B cell (primary cell): ENCODE measurements around the gene ASF1A. TPM values are rescaled to one million over a fixed set of nuclear protein-coding genes. Genes with fewer than 3 reads are reported as not detected.

Experiments
- ATAC-seq: fragments of 200-7000 bp; cut with Tn5 transposase; one replicate; pipeline ENCODE4 v1.10.0; 2021; ENCODE audit warnings: low read depth, mild to moderate bottlenecking, moderate number of reproducible peaks, moderate library complexity
- CTCF ChIA-PET: fragments of 350-600 bp; sonication (Branson Sonifier 250); formaldehyde crosslinking; loops from one replicate; lab custom pipeline; 2021; ENCODE audit warnings: antibody characterized with exemption, inconsistent platforms; lab: Charles Lee
- POLR2A ChIA-PET: fragments of 350-600 bp; sonication (Branson Sonifier 250); formaldehyde crosslinking; loops from one replicate; lab custom pipeline; 2021; ENCODE audit warnings: antibody characterized with exemption; lab: Charles Lee
- DNase-seq: peaks from one replicate; pipeline ENCODE4 v3.0.0; 2013
- H2AFZ ChIP-seq: 2 replicates; pipeline ENCODE4 v1.6.1; 2012; ENCODE audit warnings: mild to moderate bottlenecking, low read depth, low read length; ENCODE audit not compliant: insufficient read depth, poor library complexity, severe bottlenecking
- H3K27ac ChIP-seq, 2 donors: 1 replicate in 1 of 2; 2 replicates in 1 of 2; pipeline ENCODE4 v1.5.1; 2012 to 2013; ENCODE audit warnings: low read length in 2 of 2, mild to moderate bottlenecking in 2 of 2, moderate library complexity in 1 of 2
- H3K27me3 ChIP-seq, 4 experiments: fragments of 200-600 bp in 1 of 4; sonication (generic) in 1 of 4; replicated peaks in 1 of 4; 1 replicate in 2 of 4; 2 replicates in 2 of 4; pipeline versions ENCODE4 v1.6.1 to v1.7.0; 2013 to 2016; ENCODE audit warnings: low read length in 3 of 4, mild to moderate bottlenecking in 2 of 4, mixed read lengths in 1 of 4, moderate library complexity in 1 of 4; ENCODE audit not compliant: insufficient read depth in 4 of 4, control insufficient read depth in 3 of 4; ENCODE audit errors: control extremely low read depth in 1 of 4
- H3K36me3 ChIP-seq, 2 experiments: replicated peaks in 1 of 2; 1 replicate in 1 of 2; 2 replicates in 1 of 2; pipeline versions ENCODE4 v1.6.1 to v1.7.1; 2013; ENCODE audit warnings: low read length in 1 of 2; ENCODE audit not compliant: insufficient read depth in 2 of 2, control insufficient read depth in 1 of 2; ENCODE audit errors: control extremely low read depth in 1 of 2, extremely low read depth in 1 of 2
- H3K4me1 ChIP-seq, 2 donors: fragments of 200-600 bp in 1 of 2; sonication (generic) in 1 of 2; 1 replicate in 1 of 2; 2 replicates in 1 of 2; pipeline versions ENCODE4 v1.5.1 to v1.6.1; 2013 to 2017; ENCODE audit warnings: low read length in 2 of 2; ENCODE audit not compliant: control insufficient read depth in 2 of 2, insufficient read depth in 2 of 2
- H3K4me2 ChIP-seq: replicated peaks from 2 replicates; pipeline ENCODE3; 2012; ENCODE audit warnings: mild to moderate bottlenecking, low read depth, low read length; ENCODE audit not compliant: poor library complexity, severe bottlenecking
- H3K4me3 ChIP-seq, 5 experiments: fragments of 200-600 bp in 1 of 5; sonication (generic) in 1 of 5; 1 replicate in 3 of 5; 2 replicates in 2 of 5; pipeline versions ENCODE4 v1.5.1 to v1.7.0; 2011 to 2016; ENCODE audit warnings: low read length in 4 of 5, mild to moderate bottlenecking in 4 of 5, low read depth in 2 of 5, control low read depth in 1 of 5, moderate library complexity in 1 of 5; ENCODE audit not compliant: insufficient read depth in 1 of 5; ENCODE audit errors: control extremely low read depth in 1 of 5, extremely low read depth in 1 of 5
- H3K79me2 ChIP-seq: fragments of 200-600 bp; sonication (generic); one replicate; pipeline ENCODE4 v1.6.0; 2016; ENCODE audit warnings: low read length; ENCODE audit not compliant: control insufficient read depth, insufficient read depth
- H3K9ac ChIP-seq: fragments of 200-600 bp; sonication (generic); 2 replicates; pipeline ENCODE4 v1.6.1; 2017; ENCODE audit warnings: mild to moderate bottlenecking, low read length, moderate library complexity
- H3K9me3 ChIP-seq, 3 donors: one replicate each; pipeline versions ENCODE4 v1.6.1 to v1.7.1; 2013; ENCODE audit warnings: low read length in 2 of 3; ENCODE audit not compliant: control insufficient read depth in 2 of 3, insufficient read depth in 1 of 3; ENCODE audit errors: control extremely low read depth in 1 of 3
- H4K20me1 ChIP-seq: 2 replicates; pipeline ENCODE4 v1.6.0; 2012; ENCODE audit warnings: mild to moderate bottlenecking, low read length; ENCODE audit not compliant: insufficient read depth, control insufficient read depth, poor library complexity, severe bottlenecking
- H3K27ac Mint-ChIP-seq: one replicate; pipeline ENCODE4 v1.8.0; 2021; ENCODE audit warnings: mixed read lengths
- H3K27me3 Mint-ChIP-seq: one replicate; pipeline ENCODE4 v1.8.0; 2021; ENCODE audit warnings: mixed read lengths
- H3K4me1 Mint-ChIP-seq: one replicate; pipeline ENCODE4 v1.8.0; 2021; ENCODE audit warnings: mixed read lengths
- H3K4me3 Mint-ChIP-seq: one replicate; pipeline ENCODE4 v1.8.0; 2021; ENCODE audit warnings: mixed read lengths
- H3K9me3 Mint-ChIP-seq: one replicate; pipeline ENCODE4 v1.8.0; 2022; ENCODE audit warnings: mixed read lengths; ENCODE audit not compliant: insufficient read depth
- EZH2 ChIP-seq: IDR thresholded peaks from 2 replicates; pipeline ENCODE4 v1.6.1; 2012; ENCODE audit warnings: borderline replicate concordance, low read depth, mild to moderate bottlenecking, moderate library complexity, low read length; ENCODE audit not compliant: insufficient read depth, poor library complexity, severe bottlenecking
- WGBS: methylation state at CpG from one replicate; pipeline ENCODE4 v1.1.5; 2013; ENCODE audit warnings: missing lambda C conversion rate; ENCODE audit not compliant: insufficient coverage; 5-methylcytosine and 5-hydroxymethylcytosine counted together
- intact Hi-C: fragments of 100-400 bp; cut with micrococcal nuclease; formaldehyde crosslinking; loops from one replicate; pipeline ENCODE4 v1.10.0; 2022
- polyA plus RNA-seq: library from polyadenylated mRNA; depleted of rRNA; stranded (reverse); fragments of >200 nt; gene quantifications from 2 replicates; pipeline ENCODE4 v1.2.3, GENCODE V29; 2012
- total RNA-seq, 2 donors: library from RNA; stranded (reverse); fragments of 120-200 nt in 1 of 2; gene quantifications; 1 replicate in 1 of 2; 2 replicates in 1 of 2; pipeline versions ENCODE4 v1.2.3 to v1.2.4, GENCODE V29; 2013 to 2022
- TF ChIP-seq, protein P1 (sequence below): fragments of 200-600 bp; IDR thresholded peaks from one replicate; pipeline ENCODE4 v1.8.0; 2022; ENCODE audit warnings: antibody characterized with exemption, mild to moderate bottlenecking

Gene ASF1A
- total and polyA plus RNA-seq, 2 donors (not counting 1 experiment from before 2014, with no cell fraction given), result 4.0 to 25.3 TPM

DNA sequence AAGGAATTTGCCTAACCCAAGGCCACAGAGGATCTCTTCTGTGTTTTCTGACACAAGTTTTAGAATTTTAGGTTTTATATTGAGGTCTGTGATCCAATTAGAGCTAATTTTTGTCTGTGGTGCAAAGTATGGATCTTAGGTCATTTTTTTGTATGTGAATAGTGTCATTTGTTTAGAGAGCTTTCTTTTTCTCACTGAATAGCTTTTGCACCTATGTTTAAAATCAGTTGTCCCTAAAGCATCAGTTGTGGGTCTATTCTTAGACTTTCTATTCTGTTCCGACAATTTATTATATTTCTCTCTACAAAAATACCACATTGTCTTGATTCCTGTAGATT lies 41.3 kb downstream of the ASF1A start:
- POLR2A ChIA-PET, result interaction anchor here (0.6 to 1.5 kb wide), 3 partner anchors 42 to 284 kb away, joined by 4 to 7 read pairs (median 4); partner anchors contain the start of gene CEP85L
- Mint-ChIP-seq H3K27ac (peak overlapping the region; percentile 88), H3K4me3 (peak overlapping the region; percentile 92), H3K27me3 (no peaks in the 10 kb centered on the region), H3K4me1 (peaks cover 39% of the 10 kb centered on the region), H3K9me3 (no peaks in the 10 kb centered on the region)
- no peaks in the 10 kb centered on the region for H3K9me3 ChIP-seq
- H3K79me2 ChIP-seq, result peaks cover 39% of the 10 kb centered on the region
- ATAC-seq (no peak), DNase-seq (no peak)
- peak overlapping the region; percentile 68 to 99 (median 94) for H3K4me3 ChIP-seq
- peak overlapping the region; percentile 64 to 83 for H3K27ac ChIP-seq
- no peaks in the 10 kb centered on the region for H3K27me3 ChIP-seq
- intact Hi-C loops, result loop anchor here (1.0 to 10.0 kb wide), 5 partner anchors 140 to 1332 kb away; partner anchors contain the start of genes CEP85L, FAM184A and GOPC
- CTCF ChIA-PET, result interaction anchor here (0.9 to 1.6 kb wide), 4 partner anchors 27 to 44 kb away, joined by 3 to 4 read pairs (median 3); partner anchors contain the start of gene ASF1A
- peaks cover 10 to 18% of the 10 kb centered on the region in 2 donors for H3K4me1 ChIP-seq
- H3K9ac ChIP-seq, result peak overlapping the region; percentile 98
- TF ChIP-seq, protein P1, sequence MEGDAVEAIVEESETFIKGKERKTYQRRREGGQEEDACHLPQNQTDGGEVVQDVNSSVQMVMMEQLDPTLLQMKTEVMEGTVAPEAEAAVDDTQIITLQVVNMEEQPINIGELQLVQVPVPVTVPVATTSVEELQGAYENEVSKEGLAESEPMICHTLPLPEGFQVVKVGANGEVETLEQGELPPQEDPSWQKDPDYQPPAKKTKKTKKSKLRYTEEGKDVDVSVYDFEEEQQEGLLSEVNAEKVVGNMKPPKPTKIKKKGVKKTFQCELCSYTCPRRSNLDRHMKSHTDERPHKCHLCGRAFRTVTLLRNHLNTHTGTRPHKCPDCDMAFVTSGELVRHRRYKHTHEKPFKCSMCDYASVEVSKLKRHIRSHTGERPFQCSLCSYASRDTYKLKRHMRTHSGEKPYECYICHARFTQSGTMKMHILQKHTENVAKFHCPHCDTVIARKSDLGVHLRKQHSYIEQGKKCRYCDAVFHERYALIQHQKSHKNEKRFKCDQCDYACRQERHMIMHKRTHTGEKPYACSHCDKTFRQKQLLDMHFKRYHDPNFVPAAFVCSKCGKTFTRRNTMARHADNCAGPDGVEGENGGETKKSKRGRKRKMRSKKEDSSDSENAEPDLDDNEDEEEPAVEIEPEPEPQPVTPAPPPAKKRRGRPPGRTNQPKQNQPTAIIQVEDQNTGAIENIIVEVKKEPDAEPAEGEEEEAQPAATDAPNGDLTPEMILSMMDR, result no peak
- H2AFZ ChIP-seq, result peak overlapping the region; percentile 100
- H4K20me1 ChIP-seq, result no peaks in the 10 kb centered on the region
- no CpG with 5 or more reads among the region's 1 CpG for WGBS
- H3K36me3 ChIP-seq, result peaks cover 3 to 13% of the 10 kb centered on the region in 2 experiments
- H3K4me2 ChIP-seq, result peak overlapping the region; percentile 94

GRCh38 chr6:118935978-118936703 lies 42.2 kb downstream of the ASF1A start:
- Mint-ChIP-seq H3K27me3 (no peaks in the 10 kb centered on the region), H3K27ac (no peak overlapping the region), H3K4me3 (peak overlapping the region; percentile 92), H3K4me1 (peaks cover 48% of the 10 kb centered on the region), H3K9me3 (no peaks in the 10 kb centered on the region)
- Histone ChIP-seq H4K20me1 (no peaks in the 10 kb centered on the region), H3K36me3 (peaks cover 3 to 6% of the 10 kb centered on the region in 2 experiments), H3K9ac (no peak overlapping the region), H3K4me3 (no peak overlapping the region), H3K4me1 (peaks cover 17 to 25% of the 10 kb centered on the region in 2 donors), H3K27me3 (no peaks in the 10 kb centered on the region), H3K79me2 (peaks cover 37% of the 10 kb centered on the region), H3K9me3 (no peaks in the 10 kb centered on the region), H3K4me2 (peak overlapping the region; percentile 94), H3K27ac (peak overlapping the region in 1 of 2 donors; percentile 83), H2AFZ (peak overlapping the region; percentile 100)
- CTCF ChIA-PET, result interaction anchor here (1.4 to 1.6 kb wide), 2 partner anchors 42 to 45 kb away, joined by 3 to 4 read pairs; partner anchors contain the start of gene ASF1A
- peak; percentile 38 for DNase-seq
- intact Hi-C loops, result loop anchor here (1.0 to 10.0 kb wide), 5 partner anchors 139 to 1333 kb away; partner anchors contain the start of genes CEP85L, FAM184A and GOPC
- ATAC-seq, result no peak
- WGBS, result 67% methylated on average over 1 of the region's 3 CpGs
- TF ChIP-seq, protein P1, result no peak
- TF ChIP-seq EZH2, result no peak
- POLR2A ChIA-PET, result interaction anchor here (1.3 kb wide), 1 partner anchor 285 kb away, joined by 4 read pairs; the partner anchor contains the start of gene CEP85L
